Measurements from ENCODE around the gene NAIF1. TPM values are rescaled to one million over a fixed set of nuclear protein-coding genes. Genes with fewer than 3 reads are reported as not detected.

Gene NAIF1
- total and polyA plus RNA-seq, 2 experiments from 2014 or later, result 4.9 to 5.5 TPM

DNA sequence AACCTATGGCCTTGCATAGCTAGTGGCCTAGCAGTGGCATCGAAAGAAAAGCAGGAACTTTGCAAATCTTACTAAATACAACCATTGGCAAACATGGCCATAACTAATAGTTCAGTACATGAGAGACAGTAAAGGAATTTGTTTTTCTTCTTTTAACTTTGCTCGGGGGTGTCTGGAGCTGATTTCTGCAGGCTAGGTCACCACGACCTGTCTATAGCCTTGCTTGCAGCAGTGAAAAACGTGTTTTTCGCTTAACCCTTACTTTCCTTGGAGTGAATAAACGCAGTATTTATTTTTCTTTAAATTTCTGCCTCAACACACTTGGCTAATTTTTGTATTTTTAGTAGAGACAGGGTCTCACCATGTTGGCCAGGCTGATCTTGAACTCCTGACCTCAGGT lies 19.9 kb downstream of the NAIF1 start:
- Histone ChIP-seq H3K27me3 (ENCODE audit: insufficient read depth) (no peaks in the 10 kb centered on the region), H3K4me2 (no peak overlapping the region), H2AFZ (no peak overlapping the region), H3F3A (replicated peaks; ENCODE audit: low read depth) (0 out of 2 replicates have a peak, but pooled peaks cover 4% of the 10 kb centered on the region), H4K20me1 (replicated peaks; ENCODE audit: insufficient read depth) (no peaks in the 10 kb centered on the region; the same call in 1 of the 2 replicates), H3K79me2 (replicated peaks; ENCODE audit: insufficient read depth) (no peaks in the 10 kb centered on the region), H3K27ac (ENCODE audit: low read depth) (no peak overlapping the region), H3K9me2 (ENCODE audit: insufficient read depth) (0 out of 2 replicates have a peak, but pooled peaks cover 3% of the 10 kb centered on the region), H3K36me3 (ENCODE audit: insufficient read depth) (no peaks in the 10 kb centered on the region), H3K4me1 (ENCODE audit: insufficient read depth) (no peaks in the 10 kb centered on the region), H3K4me3 (no peak overlapping the region)
- Mint-ChIP-seq H3K9me3 (no peaks in the 10 kb centered on the region; the same call in 1 of the 3 replicates), H3K27me3 (ENCODE audit: insufficient read depth, low read depth, poor library complexity) (peaks cover 17% of the 10 kb centered on the region), H3K4me3 (no peak overlapping the region), H3K4me1 (peaks cover 3% of the 10 kb centered on the region), H3K27ac (no peak overlapping the region), H3K36me3 (ENCODE audit: low read depth) (no peaks in the 10 kb centered on the region)
- no peak for ATAC-seq
- TF ChIP-seq, protein P1, sequence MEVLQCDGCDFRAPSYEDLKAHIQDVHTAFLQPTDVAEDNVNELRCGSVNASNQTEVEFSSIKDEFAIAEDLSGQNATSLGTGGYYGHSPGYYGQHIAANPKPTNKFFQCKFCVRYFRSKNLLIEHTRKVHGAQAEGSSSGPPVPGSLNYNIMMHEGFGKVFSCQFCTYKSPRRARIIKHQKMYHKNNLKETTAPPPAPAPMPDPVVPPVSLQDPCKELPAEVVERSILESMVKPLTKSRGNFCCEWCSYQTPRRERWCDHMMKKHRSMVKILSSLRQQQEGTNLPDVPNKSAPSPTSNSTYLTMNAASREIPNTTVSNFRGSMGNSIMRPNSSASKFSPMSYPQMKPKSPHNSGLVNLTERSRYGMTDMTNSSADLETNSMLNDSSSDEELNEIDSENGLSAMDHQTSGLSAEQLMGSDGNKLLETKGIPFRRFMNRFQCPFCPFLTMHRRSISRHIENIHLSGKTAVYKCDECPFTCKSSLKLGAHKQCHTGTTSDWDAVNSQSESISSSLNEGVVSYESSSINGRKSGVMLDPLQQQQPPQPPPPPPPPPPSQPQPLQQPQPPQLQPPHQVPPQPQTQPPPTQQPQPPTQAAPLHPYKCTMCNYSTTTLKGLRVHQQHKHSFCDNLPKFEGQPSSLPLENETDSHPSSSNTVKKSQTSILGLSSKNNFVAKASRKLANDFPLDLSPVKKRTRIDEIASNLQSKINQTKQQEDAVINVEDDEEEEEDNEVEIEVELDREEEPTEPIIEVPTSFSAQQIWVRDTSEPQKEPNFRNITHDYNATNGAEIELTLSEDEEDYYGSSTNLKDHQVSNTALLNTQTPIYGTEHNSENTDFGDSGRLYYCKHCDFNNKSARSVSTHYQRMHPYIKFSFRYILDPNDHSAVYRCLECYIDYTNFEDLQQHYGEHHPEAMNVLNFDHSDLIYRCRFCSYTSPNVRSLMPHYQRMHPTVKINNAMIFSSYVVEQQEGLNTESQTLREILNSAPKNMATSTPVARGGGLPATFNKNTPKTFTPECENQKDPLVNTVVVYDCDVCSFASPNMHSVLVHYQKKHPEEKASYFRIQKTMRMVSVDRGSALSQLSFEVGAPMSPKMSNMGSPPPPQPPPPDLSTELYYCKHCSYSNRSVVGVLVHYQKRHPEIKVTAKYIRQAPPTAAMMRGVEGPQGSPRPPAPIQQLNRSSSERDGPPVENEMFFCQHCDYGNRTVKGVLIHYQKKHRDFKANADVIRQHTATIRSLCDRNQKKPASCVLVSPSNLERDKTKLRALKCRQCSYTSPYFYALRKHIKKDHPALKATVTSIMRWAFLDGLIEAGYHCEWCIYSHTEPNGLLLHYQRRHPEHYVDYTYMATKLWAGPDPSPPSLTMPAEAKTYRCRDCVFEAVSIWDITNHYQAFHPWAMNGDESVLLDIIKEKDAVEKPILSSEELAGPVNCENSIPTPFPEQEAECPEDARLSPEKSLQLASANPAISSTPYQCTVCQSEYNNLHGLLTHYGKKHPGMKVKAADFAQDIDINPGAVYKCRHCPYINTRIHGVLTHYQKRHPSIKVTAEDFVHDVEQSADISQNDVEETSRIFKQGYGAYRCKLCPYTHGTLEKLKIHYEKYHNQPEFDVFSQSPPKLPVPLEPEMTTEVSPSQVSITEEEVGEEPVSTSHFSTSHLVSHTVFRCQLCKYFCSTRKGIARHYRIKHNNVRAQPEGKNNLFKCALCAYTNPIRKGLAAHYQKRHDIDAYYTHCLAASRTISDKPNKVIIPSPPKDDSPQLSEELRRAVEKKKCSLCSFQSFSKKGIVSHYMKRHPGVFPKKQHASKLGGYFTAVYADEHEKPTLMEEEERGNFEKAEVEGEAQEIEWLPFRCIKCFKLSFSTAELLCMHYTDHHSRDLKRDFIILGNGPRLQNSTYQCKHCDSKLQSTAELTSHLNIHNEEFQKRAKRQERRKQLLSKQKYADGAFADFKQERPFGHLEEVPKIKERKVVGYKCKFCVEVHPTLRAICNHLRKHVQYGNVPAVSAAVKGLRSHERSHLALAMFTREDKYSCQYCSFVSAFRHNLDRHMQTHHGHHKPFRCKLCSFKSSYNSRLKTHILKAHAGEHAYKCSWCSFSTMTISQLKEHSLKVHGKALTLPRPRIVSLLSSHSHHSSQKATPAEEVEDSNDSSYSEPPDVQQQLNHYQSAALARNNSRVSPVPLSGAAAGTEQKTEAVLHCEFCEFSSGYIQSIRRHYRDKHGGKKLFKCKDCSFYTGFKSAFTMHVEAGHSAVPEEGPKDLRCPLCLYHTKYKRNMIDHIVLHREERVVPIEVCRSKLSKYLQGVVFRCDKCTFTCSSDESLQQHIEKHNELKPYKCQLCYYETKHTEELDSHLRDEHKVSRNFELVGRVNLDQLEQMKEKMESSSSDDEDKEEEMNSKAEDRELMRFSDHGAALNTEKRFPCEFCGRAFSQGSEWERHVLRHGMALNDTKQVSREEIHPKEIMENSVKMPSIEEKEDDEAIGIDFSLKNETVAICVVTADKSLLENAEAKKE (CRISPR knock-in tag; IDR thresholded peaks at IDR 0.05), result no peak
- TF ChIP-seq CTCF (conservative IDR thresholded peaks at IDR 0.05; ENCODE audit: low read depth in 2 of 2), result no peak
- TF ChIP-seq, protein P2, sequence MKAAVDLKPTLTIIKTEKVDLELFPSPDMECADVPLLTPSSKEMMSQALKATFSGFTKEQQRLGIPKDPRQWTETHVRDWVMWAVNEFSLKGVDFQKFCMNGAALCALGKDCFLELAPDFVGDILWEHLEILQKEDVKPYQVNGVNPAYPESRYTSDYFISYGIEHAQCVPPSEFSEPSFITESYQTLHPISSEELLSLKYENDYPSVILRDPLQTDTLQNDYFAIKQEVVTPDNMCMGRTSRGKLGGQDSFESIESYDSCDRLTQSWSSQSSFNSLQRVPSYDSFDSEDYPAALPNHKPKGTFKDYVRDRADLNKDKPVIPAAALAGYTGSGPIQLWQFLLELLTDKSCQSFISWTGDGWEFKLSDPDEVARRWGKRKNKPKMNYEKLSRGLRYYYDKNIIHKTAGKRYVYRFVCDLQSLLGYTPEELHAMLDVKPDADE (IDR thresholded peaks at IDR 0.05), result no peak
- no peak for TF ChIP-seq ZNF114 (CRISPR knock-in tag; IDR thresholded peaks at IDR 0.05)
- no peak for TF ChIP-seq JUNB (IDR thresholded peaks at IDR 0.05; ENCODE audit: unreplicated experiment)
- no peak for TF ChIP-seq ZNF331 (CRISPR knock-in tag; IDR thresholded peaks at IDR 0.05; ENCODE audit: low read depth)
- no peak for TF ChIP-seq REST (IDR thresholded peaks at IDR 0.05; ENCODE audit: unreplicated experiment)
- no peak for TF ChIP-seq CREB1 (CRISPR knock-in tag; IDR thresholded peaks at IDR 0.05; ENCODE audit: low read depth)
- no peak for TF ChIP-seq EZH2 (IDR thresholded peaks at IDR 0.05; ENCODE audit: low read depth, unreplicated experiment)
- no peak for TF ChIP-seq EZH2phosphoT487 (IDR thresholded peaks at IDR 0.05; ENCODE audit: unreplicated experiment)
- no peak for TF ChIP-seq NANOG (IDR thresholded peaks at IDR 0.05; ENCODE audit: borderline replicate concordance)
- DNase-seq (ENCODE audit: low spot score), result no peak

Data from GM23338 (cell line).